ENCODE results near the gene JCHAIN. TPM values are rescaled to one million over a fixed set of nuclear protein-coding genes. Genes with fewer than 3 reads are reported as not detected.

JCHAIN gene
- total and polyA plus RNA-seq, 2 of the 13 experiments (the other 11 are each of a cell fraction or from before 2014, with no cell fraction given) = not detected

- TF ChIP-seq AFF4 (CRISPR knock-in tag; IDR thresholded peaks at IDR 0.05) (no peak), ZMYM3 (CRISPR knock-in tag; IDR thresholded peaks at IDR 0.05) (peak; percentile 71; the same call in 1 of the 2 replicates), ZNF607 (CRISPR knock-in tag; IDR thresholded peaks at IDR 0.05; ENCODE audit: borderline replicate concordance) (no peak), RFXANK (CRISPR knock-in tag; IDR thresholded peaks at IDR 0.05) (no peak), ZNF878 (CRISPR knock-in tag; IDR thresholded peaks at IDR 0.05) (no peak), WIZ (CRISPR knock-in tag; IDR thresholded peaks at IDR 0.05) (no peak), TBX3 (IDR thresholded peaks at IDR 0.05; ENCODE audit: borderline replicate concordance) (no peak), SP4 (CRISPR knock-in tag; IDR thresholded peaks at IDR 0.05) (0 out of 2 replicates have a peak, but pooled peaks have one; percentile 7), PCBP1 (IDR thresholded peaks at IDR 0.05; ENCODE audit: borderline replicate concordance, low read depth, low read length) (0 out of 2 replicates have a peak, but pooled peaks have one; percentile 5), FOXA3 (CRISPR knock-in tag; IDR thresholded peaks at IDR 0.05) (0 out of 2 replicates have a peak, but pooled peaks have one; percentile 16), TBL1XR1 (IDR thresholded peaks at IDR 0.05; ENCODE audit: borderline replicate concordance, low read length, partially characterized antibody) (no peak), ZNF441 (CRISPR knock-in tag; IDR thresholded peaks at IDR 0.05; ENCODE audit: borderline replicate concordance) (peak; percentile 16; the same call in 1 of the 2 replicates), ZNF550 (CRISPR knock-in tag; IDR thresholded peaks at IDR 0.05; ENCODE audit: borderline replicate concordance) (no peak), SMARCC2 (IDR thresholded peaks at IDR 0.05) (no peak), HOXA3 (CRISPR knock-in tag; IDR thresholded peaks at IDR 0.05) (peak; percentile 34; the same call in 1 of the 2 replicates), MTA3 (CRISPR knock-in tag; IDR thresholded peaks at IDR 0.05) (no peak), ASH2L (IDR thresholded peaks at IDR 0.05; ENCODE audit: insufficient read length, low read depth, low read length) (no peak), TRIM24 (CRISPR knock-in tag; IDR thresholded peaks at IDR 0.05) (no peak), SIN3A (IDR thresholded peaks at IDR 0.05; ENCODE audit: borderline replicate concordance, low read depth, low read length) (peak; percentile 27; the same call in 1 of the 2 replicates), NFE2 (CRISPR knock-in tag; IDR thresholded peaks at IDR 0.05) (no peak), NRL (CRISPR knock-in tag; IDR thresholded peaks at IDR 0.05; ENCODE audit: borderline replicate concordance) (no peak), ZBTB43 (CRISPR knock-in tag; conservative IDR thresholded peaks at IDR 0.05) (no peak), REXO4 (CRISPR knock-in tag; IDR thresholded peaks at IDR 0.05; ENCODE audit: borderline replicate concordance) (no peak), ZNF724P (CRISPR knock-in tag; IDR thresholded peaks at IDR 0.05; ENCODE audit: borderline replicate concordance) (no peak), STAT5B (CRISPR knock-in tag; IDR thresholded peaks at IDR 0.05) (no peak), SALL1 (CRISPR knock-in tag; IDR thresholded peaks at IDR 0.05) (peak; percentile 51; the same call in 1 of the 2 replicates), JARID2 (CRISPR knock-in tag; IDR thresholded peaks at IDR 0.05; ENCODE audit: insufficient replicate concordance) (no peak)
These were observed 38.1 kb upstream of the JCHAIN start (continued) for GRCh38 chr4:70704215-70704930.
